HepG2 (cell line): ENCODE measurements around the gene WDR54. TPM values are rescaled to one million over a fixed set of nuclear protein-coding genes. Genes with fewer than 3 reads are reported as not detected.

Experiments
- AGO2 ChIP-seq: fragments of 200-400 bp; formaldehyde crosslinking; optimal IDR thresholded peaks from 2 replicates; pipeline ENCODE3; 2017; ENCODE audit warnings: mild to moderate bottlenecking, low read depth, low read length, moderate library complexity
- CC2D1A ChIP-seq: sonication (generic); formaldehyde crosslinking; IDR thresholded peaks from 2 replicates; pipeline ENCODE4 v1.8.1; 2023; ENCODE audit warnings: mild to moderate bottlenecking, missing genetic modification reagents
- FOXA1 ChIP-seq, 2 experiments: fragments of 450-650 bp in 1 of 2; sonication (generic) in 1 of 2; formaldehyde crosslinking in 1 of 2; IDR thresholded peaks; 2 replicates each; pipeline versions ENCODE4 v1.4.0 to v1.6.1; 2016 to 2020; ENCODE audit warnings: missing genetic modification reagents in 1 of 2
- GABPA ChIP-seq, 2 experiments: IDR thresholded peaks; 2 replicates each; pipeline ENCODE4 v1.6.1; 2011 to 2016; ENCODE audit warnings: low read depth in 2 of 2, low read length in 1 of 2, missing biosample characterization in 1 of 2, missing genetic modification characterization in 1 of 2
- GTF2F1 ChIP-seq: fragments of 150-350 bp; IDR thresholded peaks from 2 replicates; pipeline ENCODE4 v1.6.1; 2014; ENCODE audit warnings: low read length
- HOXA3 ChIP-seq: sonication (generic); formaldehyde crosslinking; IDR thresholded peaks from 2 replicates; pipeline ENCODE4 v1.5.0; 2020; ENCODE audit warnings: missing genetic modification reagents
- HOXA9 ChIP-seq: sonication (generic); formaldehyde crosslinking; IDR thresholded peaks from 2 replicates; pipeline ENCODE4 v1.8.1; 2022; ENCODE audit warnings: missing genetic modification reagents, mild to moderate bottlenecking, moderate library complexity, borderline replicate concordance
- ISX ChIP-seq: sonication (generic); formaldehyde crosslinking; conservative IDR thresholded peaks from 2 replicates; pipeline ENCODE4 v1.5.0; 2020; ENCODE audit warnings: missing genetic modification reagents
- MEIS1 ChIP-seq: sonication (generic); formaldehyde crosslinking; IDR thresholded peaks from 2 replicates; pipeline ENCODE4 v1.9.0; 2021; ENCODE audit warnings: mild to moderate bottlenecking, missing genetic modification reagents, moderate library complexity, borderline replicate concordance
- MTF1 ChIP-seq: sonication (generic); formaldehyde crosslinking; IDR thresholded peaks from 2 replicates; pipeline ENCODE4 v1.5.0; 2020; ENCODE audit warnings: missing genetic modification reagents
- NCOA5 ChIP-seq: sonication (generic); formaldehyde crosslinking; IDR thresholded peaks from 2 replicates; pipeline ENCODE4 v1.4.0; 2020; ENCODE audit warnings: missing genetic modification reagents
- NFE2L1 ChIP-seq: sonication (generic); formaldehyde crosslinking; IDR thresholded peaks from 2 replicates; pipeline ENCODE4 v1.4.0; 2020; ENCODE audit warnings: missing genetic modification reagents, mild to moderate bottlenecking, borderline replicate concordance
- PLSCR1 ChIP-seq: sonication (generic); formaldehyde crosslinking; IDR thresholded peaks from 2 replicates; pipeline ENCODE4 v1.5.0; 2020; ENCODE audit warnings: missing genetic modification reagents, mild to moderate bottlenecking, borderline replicate concordance
- RXRA ChIP-seq: sonication (generic); formaldehyde crosslinking; IDR thresholded peaks from 2 replicates; pipeline ENCODE4 v1.5.1; 2020; ENCODE audit warnings: missing genetic modification reagents
- RXRB ChIP-seq: IDR thresholded peaks from 2 replicates; pipeline ENCODE4 v1.6.1; 2016; ENCODE audit warnings: borderline replicate concordance, missing genetic modification reagents, missing compliant biosample characterization
- SIN3A ChIP-seq: IDR thresholded peaks from 2 replicates; pipeline ENCODE4 v1.6.1; 2011; ENCODE audit warnings: low read depth, mild to moderate bottlenecking, control low read depth, low read length, borderline replicate concordance
- SKIL ChIP-seq: sonication (generic); formaldehyde crosslinking; IDR thresholded peaks from 2 replicates; pipeline ENCODE4 v1.8.0; 2022; ENCODE audit warnings: missing genetic modification reagents, mild to moderate bottlenecking, moderate library complexity, borderline replicate concordance
- SOX5 ChIP-seq: IDR thresholded peaks from 2 replicates; pipeline ENCODE4 v1.6.1; 2016; ENCODE audit warnings: borderline replicate concordance
- ZBTB14 ChIP-seq: sonication (generic); formaldehyde crosslinking; IDR thresholded peaks from 2 replicates; pipeline ENCODE4 v1.4.0; 2020; ENCODE audit warnings: missing genetic modification reagents
- ZBTB34 ChIP-seq: sonication (generic); formaldehyde crosslinking; IDR thresholded peaks from 2 replicates; pipeline ENCODE4 v1.8.0; 2022; ENCODE audit warnings: mild to moderate bottlenecking, missing genetic modification reagents
- ZFP37 ChIP-seq: sonication (generic); formaldehyde crosslinking; IDR thresholded peaks from 2 replicates; pipeline ENCODE4 v1.4.0; 2020; ENCODE audit warnings: missing genetic modification reagents, borderline replicate concordance
- ZNF773 ChIP-seq: sonication (generic); formaldehyde crosslinking; IDR thresholded peaks from 2 replicates; pipeline ENCODE4 v1.4.0; 2020; ENCODE audit warnings: missing genetic modification reagents, borderline replicate concordance
- ZUFSP ChIP-seq: sonication (generic); formaldehyde crosslinking; IDR thresholded peaks from 2 replicates; pipeline ENCODE4 v1.9.0; 2021; ENCODE audit warnings: missing genetic modification reagents, mild to moderate bottlenecking, borderline replicate concordance
- polyA plus RNA-seq, 8 experiments: library from polyadenylated mRNA; depleted of rRNA in 3 of 8; stranded (reverse) in 7 of 8; unstranded in 1 of 8; fragments of >200 nt; fragmentation: Illumina TruSeq in 4 of 8; extraction: Trizol in 4 of 8; gene quantifications; 2 replicates each; pipeline versions ENCODE4 v1.2.1 to v1.2.3, GENCODE V29; 2011 to 2016; ENCODE audit warnings: low read depth in 4 of 8, missing spikeins in 1 of 8, mixed read lengths in 1 of 8; ENCODE audit not compliant: insufficient read depth in 1 of 8
- total RNA-seq, 5 experiments: library from RNA; depleted of rRNA; stranded (reverse); fragments of >200 nt; fragmentation: Illumina TruSeq; extraction: Trizol; gene quantifications; 2 replicates each; pipeline ENCODE4 v1.2.3, GENCODE V29; 2016; ENCODE audit warnings: low read depth in 1 of 5

The WDR54 gene
- total and polyA plus RNA-seq, 2 of the 13 experiments (the other 11 are each of a cell fraction or from before 2014, with no cell fraction given), result 2.0 to 17.3 TPM

- TF ChIP-seq HOXA9, result peak; percentile 51; the same call in 1 of the 2 replicates
- TF ChIP-seq GTF2F1, result no peak
- TF ChIP-seq ZNF773 (CRISPR knock-in tag), result no peak
- no peak for TF ChIP-seq PLSCR1 (CRISPR knock-in tag)
- TF ChIP-seq ZBTB34 (CRISPR knock-in tag), result 0 out of 2 replicates have a peak, but pooled peaks have one; percentile 57
- TF ChIP-seq MEIS1 (CRISPR knock-in tag), result no peak
- peak; percentile 59; the same call in 1 of the 2 replicates for TF ChIP-seq RXRA (CRISPR knock-in tag)
- no peak for TF ChIP-seq AGO2
- peak; percentile 52; the same call in 1 of the 2 replicates for TF ChIP-seq SOX5 (CRISPR knock-in tag)
- TF ChIP-seq NFE2L1 (CRISPR knock-in tag), result no peak
- no peak for TF ChIP-seq FOXA1 (IDR thresholded peaks at IDR 0.05)
- TF ChIP-seq FOXA1 (CRISPR knock-in tag; IDR thresholded peaks at IDR 0.05), result 0 out of 2 replicates have a peak, but pooled peaks have one; percentile 30
- TF ChIP-seq ISX (CRISPR knock-in tag), result no peak
- TF ChIP-seq CC2D1A, result no peak
- no peak for TF ChIP-seq MTF1 (CRISPR knock-in tag)
- TF ChIP-seq ZUFSP (CRISPR knock-in tag), result no peak
- 0 out of 2 replicates have a peak, but pooled peaks have one; percentile 15 for TF ChIP-seq HOXA3 (CRISPR knock-in tag)
- TF ChIP-seq GABPA (IDR thresholded peaks at IDR 0.05; ENCODE audit: low read depth, low read length), result no peak
- no peak for TF ChIP-seq GABPA (CRISPR knock-in tag; IDR thresholded peaks at IDR 0.05; ENCODE audit: low read depth)
- TF ChIP-seq SKIL (CRISPR knock-in tag), result peak; percentile 47; the same call in 1 of the 2 replicates
- TF ChIP-seq NCOA5, result no peak
- TF ChIP-seq ZBTB14, result no peak
- 0 out of 2 replicates have a peak, but pooled peaks have one; percentile 38 for TF ChIP-seq SIN3A
- 0 out of 2 replicates have a peak, but pooled peaks have one; percentile 27 for TF ChIP-seq ZFP37 (CRISPR knock-in tag)
- TF ChIP-seq RXRB, result 0 out of 2 replicates have a peak, but pooled peaks have one; percentile 28
Observed at GRCh38 chr2:74425523-74425922, 4.0 kb downstream of the WDR54 start (continued).
